Gastrocnemius medialis (tissue), 4 donors: ENCODE measurements around the gene MYO9A. TPM values are rescaled to one million over a fixed set of nuclear protein-coding genes. Genes with fewer than 3 reads are reported as not detected.

Experiments used
- ATAC-seq, 2 donors: fragments of 150-250 bp; one replicate each; pipeline ENCODE4 v1.9.1; 2016
- DNase-seq, 2 donors: peaks; one replicate each; pipeline ENCODE4 v3.0.0-alpha.2; 2019
- H3K27ac ChIP-seq, 4 donors: fragments of 200-600 bp; sonication (generic); 1 replicate in 1 of 4; 2 replicates in 3 of 4; pipeline ENCODE4 v1.5.1; 2016 to 2018; ENCODE audit warnings: mild to moderate bottlenecking in 2 of 4, moderate library complexity in 1 of 4
- H3K27me3 ChIP-seq, 3 donors: fragments of 200-600 bp; sonication (generic) in 2 of 3; 1 replicate in 1 of 3; 2 replicates in 2 of 3; pipeline versions ENCODE4 v1.5.1 to v1.6.0; 2016 to 2019; ENCODE audit warnings: mild to moderate bottlenecking in 1 of 3, moderate library complexity in 1 of 3
- H3K36me3 ChIP-seq, 2 donors: fragments of 200-600 bp; sonication (generic) in 1 of 2; one replicate each; pipeline ENCODE4 v1.5.1; 2017 to 2018
- H3K4me1 ChIP-seq, 2 donors: fragments of 200-600 bp; sonication (generic) in 1 of 2; one replicate each; pipeline ENCODE4 v1.5.1; 2016 to 2017; ENCODE audit warnings: mild to moderate bottlenecking in 2 of 2
- H3K4me3 ChIP-seq, 4 donors: fragments of 200-600 bp; sonication (generic) in 3 of 4; 1 replicate in 1 of 4; 2 replicates in 3 of 4; pipeline ENCODE4 v1.5.1; 2016 to 2019; ENCODE audit warnings: mild to moderate bottlenecking in 2 of 4
- H3K9me3 ChIP-seq, 3 donors: fragments of 200-600 bp; sonication (generic) in 2 of 3; 1 replicate in 1 of 3; 2 replicates in 2 of 3; pipeline ENCODE4 v1.5.1; 2016 to 2019
- POLR2A ChIP-seq, 2 donors: fragments of 450-650 bp; IDR thresholded peaks; one replicate each; pipeline ENCODE4 v1.6.1; 2017; ENCODE audit warnings: antibody characterized with exemption in 2 of 2, mild to moderate bottlenecking in 2 of 2, moderate library complexity in 2 of 2
- in situ Hi-C, 4 donors: fragments of 200-750 bp; cut with MboI; loops; one replicate each; pipeline versions ENCODE4 v1.15.0 to v1.8.0; 2017; ENCODE audit warnings: low sequenced_read_pairs in 4 of 4
- intact Hi-C: fragments of 100-400 bp; cut with DNase I; formaldehyde crosslinking; loops from one replicate; pipeline ENCODE4 v1.15.1; 2023; ENCODE audit warnings: low total_unique reads
- total RNA-seq, 4 donors: library from RNA; depleted of rRNA; stranded (reverse); fragments of >200 nt; gene quantifications; one replicate each; pipeline versions ENCODE4 v1.1.0 to v1.2.3, GENCODE V29; 2016
- TF ChIP-seq, protein P1 (sequence below), 5 experiments: fragments of 450-650 bp in 3 of 5; fragments of 200-600 bp in 2 of 5; sonication (generic) in 2 of 5; IDR thresholded peaks in 4 of 5; conservative IDR thresholded peaks in 1 of 5; 1 replicate in 4 of 5; 2 replicates in 1 of 5; pipeline ENCODE4 v1.5.1; 2016 to 2019; ENCODE audit warnings: antibody characterized with exemption in 5 of 5, mild to moderate bottlenecking in 3 of 5, moderate library complexity in 3 of 5

Gene MYO9A
- total RNA-seq, 4 donors from 2014 or later: 21.0 to 40.9 (median 24.2) TPM

DNA sequence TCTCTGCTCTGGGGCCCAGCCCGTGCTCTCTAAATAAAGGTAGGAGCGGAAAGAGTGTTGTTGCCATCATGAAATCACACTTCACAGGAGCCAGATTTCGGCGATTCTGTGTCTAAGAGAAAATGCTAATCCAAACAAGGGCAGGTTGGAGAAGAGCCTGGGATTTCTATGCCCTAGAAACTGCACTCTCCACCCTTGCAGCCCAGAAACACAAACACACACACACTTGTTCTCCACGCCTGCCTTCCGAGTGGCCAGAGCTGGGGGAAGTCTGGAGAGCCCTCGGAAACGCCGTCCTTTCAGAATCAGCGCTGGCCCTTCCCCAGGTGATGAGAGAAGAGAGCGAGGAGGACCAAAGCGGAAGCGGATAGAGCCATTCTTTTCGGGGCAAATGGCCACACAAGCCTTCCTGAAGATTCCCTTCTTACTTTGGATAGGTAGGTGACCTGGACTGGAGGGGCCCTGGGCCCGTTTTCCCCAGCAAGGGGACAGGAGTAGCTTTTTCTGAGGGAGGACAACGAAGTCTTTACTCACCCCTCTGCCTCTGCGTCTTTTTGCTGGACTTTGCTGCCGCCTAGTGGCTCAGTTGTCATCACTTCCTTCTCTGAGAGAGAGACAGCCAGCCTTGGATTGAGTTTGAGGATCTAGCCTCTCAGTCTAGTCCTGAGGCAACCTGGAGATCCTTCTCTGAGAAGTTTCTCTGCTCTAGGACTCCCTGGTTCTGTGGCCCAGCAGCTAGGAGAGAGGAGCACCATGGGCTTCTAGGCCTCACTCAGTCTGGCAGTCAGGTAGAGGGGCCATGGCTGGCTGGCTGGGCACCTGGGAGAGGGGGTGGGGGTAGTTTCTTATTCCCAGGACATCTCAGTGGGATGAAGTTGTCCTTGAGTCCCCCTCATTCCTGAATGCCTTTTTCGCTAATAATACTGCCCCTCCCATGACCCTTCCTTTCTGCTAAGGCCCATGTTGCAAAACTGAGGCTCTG, 38.0 kb upstream of the MYO9A start:
- intact Hi-C loops: loop anchor here (1.0 to 5.0 kb wide), 4 partner anchors 265 to 411 kb away; no protein-coding TSS in a partner anchor
- H3K4me3 ChIP-seq: peak overlapping the region; percentile 59 to 81 (median 62)
- H3K27me3 ChIP-seq: no peaks in the 10 kb centered on the region
- H3K27ac ChIP-seq: peak overlapping the region; percentile 39 to 67 (median 58)
- H3K9me3 ChIP-seq: no peaks in the 10 kb centered on the region
- in situ Hi-C loops: loop anchor here (10.0 to 25.0 kb wide), 6 partner anchors 244 to 694 kb away; no protein-coding TSS in a partner anchor
- no peaks in the 10 kb centered on the region for H3K36me3 ChIP-seq
- ATAC-seq (peak; percentile 95 to 98), DNase-seq (peak; percentile 65 to 74)
- TF ChIP-seq, protein P1, sequence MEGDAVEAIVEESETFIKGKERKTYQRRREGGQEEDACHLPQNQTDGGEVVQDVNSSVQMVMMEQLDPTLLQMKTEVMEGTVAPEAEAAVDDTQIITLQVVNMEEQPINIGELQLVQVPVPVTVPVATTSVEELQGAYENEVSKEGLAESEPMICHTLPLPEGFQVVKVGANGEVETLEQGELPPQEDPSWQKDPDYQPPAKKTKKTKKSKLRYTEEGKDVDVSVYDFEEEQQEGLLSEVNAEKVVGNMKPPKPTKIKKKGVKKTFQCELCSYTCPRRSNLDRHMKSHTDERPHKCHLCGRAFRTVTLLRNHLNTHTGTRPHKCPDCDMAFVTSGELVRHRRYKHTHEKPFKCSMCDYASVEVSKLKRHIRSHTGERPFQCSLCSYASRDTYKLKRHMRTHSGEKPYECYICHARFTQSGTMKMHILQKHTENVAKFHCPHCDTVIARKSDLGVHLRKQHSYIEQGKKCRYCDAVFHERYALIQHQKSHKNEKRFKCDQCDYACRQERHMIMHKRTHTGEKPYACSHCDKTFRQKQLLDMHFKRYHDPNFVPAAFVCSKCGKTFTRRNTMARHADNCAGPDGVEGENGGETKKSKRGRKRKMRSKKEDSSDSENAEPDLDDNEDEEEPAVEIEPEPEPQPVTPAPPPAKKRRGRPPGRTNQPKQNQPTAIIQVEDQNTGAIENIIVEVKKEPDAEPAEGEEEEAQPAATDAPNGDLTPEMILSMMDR (IDR thresholded peaks at IDR 0.05 in 4 of 5, conservative IDR thresholded peaks at IDR 0.05 in 1 of 5): peak; percentile 81 to 88 (median 85)
- no peak for TF ChIP-seq POLR2A (IDR thresholded peaks at IDR 0.05)
- peaks cover 0 to 10% of the 10 kb centered on the region in 2 donors for H3K4me1 ChIP-seq

DNA sequence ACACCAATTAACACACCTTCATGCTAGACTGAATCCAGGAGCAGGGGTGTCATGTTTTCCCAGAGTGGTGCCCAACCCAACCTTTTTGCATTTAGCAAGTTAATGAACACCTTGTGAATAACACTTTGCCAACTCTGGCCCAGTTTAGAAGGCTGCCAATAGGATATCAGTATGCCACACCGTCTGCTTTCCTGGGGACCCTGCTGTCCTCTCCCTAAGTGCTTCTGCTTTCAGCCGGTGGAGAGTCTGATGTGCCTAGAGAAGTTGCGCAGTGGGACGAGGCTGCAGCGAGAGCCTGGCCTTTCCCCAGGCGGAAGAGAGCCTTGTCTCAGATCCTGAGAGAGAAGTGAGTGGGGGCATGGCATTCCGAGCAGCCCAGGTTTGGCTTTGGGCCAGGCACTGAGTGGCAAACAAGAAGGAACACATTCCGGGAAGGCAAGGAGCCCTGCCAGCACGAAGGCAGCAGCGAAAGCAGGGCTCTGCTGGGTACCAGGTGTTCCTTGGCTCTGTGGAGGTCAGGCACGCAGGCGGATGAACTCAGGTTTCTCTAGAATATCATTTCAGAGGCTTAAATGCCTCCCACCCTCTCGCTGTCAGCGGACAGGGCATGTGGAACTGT, 37.2 kb upstream of the MYO9A start:
- no peaks in the 10 kb centered on the region for H3K36me3 ChIP-seq
- DNase-seq: peak; percentile 31 to 47
- H3K27me3 ChIP-seq: no peaks in the 10 kb centered on the region
- H3K9me3 ChIP-seq: no peaks in the 10 kb centered on the region
- intact Hi-C loops (loop anchor here (5.0 kb wide), 1 partner anchor 353 kb away; no protein-coding TSS in a partner anchor), in situ Hi-C loops (loop anchor here (10.0 to 25.0 kb wide), 6 partner anchors 243 to 693 kb away; no protein-coding TSS in a partner anchor)
- H3K4me1 ChIP-seq: peaks cover 0 to 9% of the 10 kb centered on the region in 2 donors
- peak overlapping the region; percentile 39 to 67 (median 58) for H3K27ac ChIP-seq
- no peak for TF ChIP-seq POLR2A (IDR thresholded peaks at IDR 0.05)
- TF ChIP-seq, protein P1 (IDR thresholded peaks at IDR 0.05 in 4 of 5, conservative IDR thresholded peaks at IDR 0.05 in 1 of 5): no peak
- peak; percentile 48 to 55 for ATAC-seq
- peak overlapping the region; percentile 59 to 81 (median 62) for H3K4me3 ChIP-seq

DNA sequence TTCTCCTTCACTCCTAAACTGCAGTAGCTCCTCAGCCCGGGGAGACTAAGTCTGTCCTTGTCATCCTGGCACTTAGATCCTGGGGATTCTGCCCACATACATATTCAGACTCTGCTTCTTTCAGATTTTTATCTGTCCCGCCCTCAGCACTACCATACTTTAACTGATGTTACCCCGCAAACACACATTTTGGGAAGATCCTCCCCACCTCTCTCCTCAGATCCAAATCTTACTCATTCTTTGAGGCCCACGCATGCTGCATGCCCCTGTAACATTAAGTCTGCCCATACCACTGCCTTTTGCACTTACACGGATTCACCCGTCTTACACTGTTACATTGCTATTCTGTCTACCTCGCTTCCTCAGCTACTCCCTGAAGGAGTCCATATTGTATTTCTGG, 36.4 kb upstream of the MYO9A start:
- ATAC-seq (no peak), DNase-seq (no peak)
- in situ Hi-C loops: loop anchor here (5.0 to 25.0 kb wide), 7 partner anchors 242 to 692 kb away; no protein-coding TSS in a partner anchor
- intact Hi-C loops: no loop called here
- no peaks in the 10 kb centered on the region for H3K27me3 ChIP-seq
- peaks cover 0 to 9% of the 10 kb centered on the region in 2 donors for H3K4me1 ChIP-seq
- no peak overlapping the region for H3K27ac ChIP-seq
- no peaks in the 10 kb centered on the region for H3K9me3 ChIP-seq
- H3K36me3 ChIP-seq: no peaks in the 10 kb centered on the region
- H3K4me3 ChIP-seq: no peak overlapping the region
- TF ChIP-seq, protein P1 (IDR thresholded peaks at IDR 0.05 in 4 of 5, conservative IDR thresholded peaks at IDR 0.05 in 1 of 5): no peak
- TF ChIP-seq POLR2A (IDR thresholded peaks at IDR 0.05): no peak

DNA sequence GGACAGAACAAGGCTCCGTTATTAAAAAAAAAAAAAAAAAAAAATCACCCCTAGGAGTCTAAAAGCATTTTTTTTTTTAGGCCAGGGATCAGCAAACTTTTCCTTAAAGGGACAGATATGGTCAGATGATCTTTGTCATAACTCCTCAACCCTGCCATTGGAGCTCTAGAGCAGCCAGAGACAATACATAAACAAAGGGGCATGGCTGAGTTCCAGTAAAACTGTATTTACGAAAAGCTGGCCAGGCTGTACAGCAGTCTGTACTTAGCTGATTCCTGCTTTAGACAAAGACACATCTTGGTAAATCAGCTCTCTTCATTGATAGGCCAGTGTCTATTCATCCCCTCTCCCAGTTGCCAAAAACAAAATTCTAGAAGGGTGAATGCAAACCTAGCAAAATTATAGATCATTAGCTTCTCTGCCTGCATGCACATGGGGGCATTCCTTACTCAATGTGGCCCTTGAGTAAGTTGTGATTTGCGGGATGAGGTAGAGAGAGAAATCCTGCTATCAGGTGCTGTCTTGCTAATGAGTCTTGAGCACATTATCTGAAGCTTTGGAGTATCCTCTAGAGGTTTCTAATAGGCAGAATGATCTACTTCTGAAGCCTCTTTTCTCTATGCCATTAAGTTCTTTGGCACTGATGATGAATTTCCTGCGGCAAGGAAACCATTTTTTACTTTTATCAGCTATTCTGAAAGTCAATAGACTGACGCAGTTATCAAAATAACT, 35.5 kb upstream of the MYO9A start:
- Histone ChIP-seq H3K4me3 (no peak overlapping the region), H3K4me1 (peaks cover 0 to 9% of the 10 kb centered on the region in 2 donors), H3K9me3 (no peaks in the 10 kb centered on the region), H3K27me3 (no peaks in the 10 kb centered on the region), H3K27ac (no peak overlapping the region), H3K36me3 (no peaks in the 10 kb centered on the region)
- in situ Hi-C loops (loop anchor here (5.0 to 25.0 kb wide), 7 partner anchors 241 to 691 kb away; no protein-coding TSS in a partner anchor), intact Hi-C loops (no loop called here)
- DNase-seq (no peak), ATAC-seq (no peak)
- TF ChIP-seq, protein P1 (IDR thresholded peaks at IDR 0.05 in 4 of 5, conservative IDR thresholded peaks at IDR 0.05 in 1 of 5): no peak
- no peak for TF ChIP-seq POLR2A (IDR thresholded peaks at IDR 0.05)
